ENCODE results near the gene KATNAL2. TPM values are rescaled to one million over a fixed set of nuclear protein-coding genes. Genes with fewer than 3 reads are reported as not detected.

Gene KATNAL2
- total RNA-seq, 1 experiment from 2014 or later = 9.0 TPM

DNA sequence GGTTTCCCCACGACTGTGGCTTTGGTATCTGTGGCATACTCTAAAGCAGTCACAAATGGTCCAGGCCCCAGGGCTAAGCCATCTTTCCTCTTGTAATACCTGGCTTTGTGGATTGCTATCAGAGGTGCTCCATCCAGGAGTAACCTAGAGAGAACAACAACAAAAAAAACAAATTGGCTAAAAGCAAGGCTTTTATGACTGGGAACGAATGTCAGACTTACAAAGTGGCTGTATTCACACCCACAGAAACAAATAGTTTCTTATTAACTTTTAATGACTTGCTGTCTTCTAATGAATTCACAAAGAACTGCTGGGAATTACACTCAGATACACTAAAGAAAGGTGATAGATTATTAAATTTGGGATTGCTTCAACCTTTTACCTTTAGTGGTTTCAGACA lies 197.8 kb downstream of the KATNAL2 start:
- no peaks in the 10 kb centered on the region; the same call in 1 of the 2 replicates for H3K36me3 ChIP-seq (ENCODE audit: low read depth)
- POLR2A ChIA-PET (ENCODE audit: unreplicated experiment) = no interaction called here

DNA sequence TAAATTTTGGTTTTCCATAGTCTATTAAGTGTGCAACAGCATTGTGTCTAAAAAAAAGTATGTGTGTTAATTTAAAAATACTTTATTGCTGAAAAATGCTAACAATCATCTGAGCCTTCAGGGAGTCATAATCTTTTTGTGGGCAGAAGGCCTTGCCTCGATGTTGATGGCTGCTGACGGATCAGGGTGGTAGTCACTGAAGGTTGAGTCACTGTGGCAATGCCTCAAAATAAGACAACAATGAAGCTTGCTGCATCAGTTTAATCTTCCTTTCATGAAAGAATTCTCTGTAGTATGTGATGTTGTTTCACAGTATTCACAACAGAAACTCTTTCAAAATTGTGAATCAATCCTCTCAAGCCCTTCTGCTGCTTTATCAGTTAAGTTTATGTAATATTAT lies 201.6 kb downstream of the KATNAL2 start:
- H3K27me3 ChIP-seq (ENCODE audit: insufficient read depth, low read depth) = no peaks in the 10 kb centered on the region
- ChIA-PET CTCF (no interaction called here), POLR2A (ENCODE audit: unreplicated experiment) (no interaction called here)
- no peaks in the 10 kb centered on the region; the same call in 1 of the 2 replicates for H3K36me3 ChIP-seq (ENCODE audit: low read depth)
- H3K79me2 ChIP-seq (ENCODE audit: low read depth) = no peaks in the 10 kb centered on the region
- no peak for DNase-seq
- no peaks in the 10 kb centered on the region for H3K9me2 ChIP-seq (ENCODE audit: insufficient read depth)
- TF ChIP-seq, protein P1, sequence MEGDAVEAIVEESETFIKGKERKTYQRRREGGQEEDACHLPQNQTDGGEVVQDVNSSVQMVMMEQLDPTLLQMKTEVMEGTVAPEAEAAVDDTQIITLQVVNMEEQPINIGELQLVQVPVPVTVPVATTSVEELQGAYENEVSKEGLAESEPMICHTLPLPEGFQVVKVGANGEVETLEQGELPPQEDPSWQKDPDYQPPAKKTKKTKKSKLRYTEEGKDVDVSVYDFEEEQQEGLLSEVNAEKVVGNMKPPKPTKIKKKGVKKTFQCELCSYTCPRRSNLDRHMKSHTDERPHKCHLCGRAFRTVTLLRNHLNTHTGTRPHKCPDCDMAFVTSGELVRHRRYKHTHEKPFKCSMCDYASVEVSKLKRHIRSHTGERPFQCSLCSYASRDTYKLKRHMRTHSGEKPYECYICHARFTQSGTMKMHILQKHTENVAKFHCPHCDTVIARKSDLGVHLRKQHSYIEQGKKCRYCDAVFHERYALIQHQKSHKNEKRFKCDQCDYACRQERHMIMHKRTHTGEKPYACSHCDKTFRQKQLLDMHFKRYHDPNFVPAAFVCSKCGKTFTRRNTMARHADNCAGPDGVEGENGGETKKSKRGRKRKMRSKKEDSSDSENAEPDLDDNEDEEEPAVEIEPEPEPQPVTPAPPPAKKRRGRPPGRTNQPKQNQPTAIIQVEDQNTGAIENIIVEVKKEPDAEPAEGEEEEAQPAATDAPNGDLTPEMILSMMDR (conservative IDR thresholded peaks at IDR 0.05) = no peak
- TF ChIP-seq EZH2 (IDR thresholded peaks at IDR 0.05; ENCODE audit: low read depth) = no peak
- no peak overlapping the region for H2AFZ ChIP-seq
- H3K27ac ChIP-seq = no peak overlapping the region
- H3K4me3 ChIP-seq = no peak overlapping the region
- no peaks in the 10 kb centered on the region for H3K9me3 ChIP-seq (ENCODE audit: insufficient read depth, low read depth)
- no peaks in the 10 kb centered on the region for H4K20me1 ChIP-seq (ENCODE audit: insufficient read depth)
- no TSS peak for BruUV-seq (replicated peaks)
- H3F3A ChIP-seq (ENCODE audit: insufficient read depth, low read depth) = no peaks in the 10 kb centered on the region
- no peak overlapping the region for H3K4me2 ChIP-seq
- no peaks in the 10 kb centered on the region for H3K4me1 ChIP-seq (replicated peaks; ENCODE audit: insufficient read depth)
- intact Hi-C loops (cut with micrococcal nuclease; ENCODE audit: unreplicated experiment) = no loop called here

More for the DNA sequence above, 197.8 kb downstream of the KATNAL2 start:
- H3K4me2 ChIP-seq = no peak overlapping the region
- H3K4me1 ChIP-seq (replicated peaks; ENCODE audit: insufficient read depth) = no peaks in the 10 kb centered on the region
- no peaks in the 10 kb centered on the region for H3K79me2 ChIP-seq (ENCODE audit: low read depth)
- H3K4me3 ChIP-seq = no peak overlapping the region
- no peak for TF ChIP-seq EZH2 (IDR thresholded peaks at IDR 0.05; ENCODE audit: low read depth)
- TF ChIP-seq, protein P1 (conservative IDR thresholded peaks at IDR 0.05) = no peak
- intact Hi-C loops (cut with micrococcal nuclease; ENCODE audit: unreplicated experiment) = no loop called here
- H3K9me3 ChIP-seq (ENCODE audit: insufficient read depth, low read depth) = no peaks in the 10 kb centered on the region
- H3K9me2 ChIP-seq (ENCODE audit: insufficient read depth) = no peaks in the 10 kb centered on the region
- no TSS peak for BruUV-seq (replicated peaks)
- no peak for DNase-seq
- H3F3A ChIP-seq (ENCODE audit: insufficient read depth, low read depth) = no peaks in the 10 kb centered on the region
- no peak overlapping the region for H2AFZ ChIP-seq
- H3K27ac ChIP-seq = no peak overlapping the region
- H3K27me3 ChIP-seq (ENCODE audit: insufficient read depth, low read depth) = no peaks in the 10 kb centered on the region
- CTCF ChIA-PET = no interaction called here
- no peaks in the 10 kb centered on the region for H4K20me1 ChIP-seq (ENCODE audit: insufficient read depth)

DNA sequence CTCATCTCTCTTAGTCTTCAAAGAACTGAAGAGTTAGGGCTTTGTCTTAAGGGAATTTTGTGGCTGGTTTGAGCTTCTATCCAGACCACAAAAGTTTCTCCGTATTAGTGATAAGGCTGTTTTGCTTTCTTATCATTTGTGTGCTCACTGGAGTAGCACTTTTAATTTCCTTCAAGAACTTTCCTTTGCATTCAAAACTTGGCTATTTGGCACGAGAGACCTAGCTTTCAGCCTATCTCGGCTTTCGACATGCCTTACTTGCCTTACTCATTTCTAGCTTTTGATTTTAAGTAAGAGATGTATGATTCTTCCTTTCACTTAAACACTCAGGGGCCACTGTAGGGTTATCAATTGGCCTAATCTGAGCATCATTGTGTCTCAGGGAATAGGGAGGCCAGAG lies 203.0 kb downstream of the KATNAL2 start:
- H3K9me3 ChIP-seq (ENCODE audit: insufficient read depth, low read depth) = no peaks in the 10 kb centered on the region
- no peaks in the 10 kb centered on the region; the same call in 1 of the 2 replicates for H3K36me3 ChIP-seq (ENCODE audit: low read depth)
- no peaks in the 10 kb centered on the region for H3K4me1 ChIP-seq (replicated peaks; ENCODE audit: insufficient read depth)
- H3K27ac ChIP-seq = no peak overlapping the region
- no TSS peak for BruUV-seq (replicated peaks)
- TF ChIP-seq, protein P1 (conservative IDR thresholded peaks at IDR 0.05) = no peak
- no peaks in the 10 kb centered on the region for H3K27me3 ChIP-seq (ENCODE audit: insufficient read depth, low read depth)
- DNase-seq = no peak
- intact Hi-C loops (cut with micrococcal nuclease; ENCODE audit: unreplicated experiment) = no loop called here
- H3K4me2 ChIP-seq = no peak overlapping the region
- H3F3A ChIP-seq (ENCODE audit: insufficient read depth, low read depth) = no peaks in the 10 kb centered on the region
- no peaks in the 10 kb centered on the region for H3K9me2 ChIP-seq (ENCODE audit: insufficient read depth)
- POLR2A ChIA-PET (ENCODE audit: unreplicated experiment) = interaction anchor here (0.6 kb wide), 1 partner anchor 12 kb away, joined by 7 read pairs; no protein-coding TSS in a partner anchor
- no peaks in the 10 kb centered on the region for H4K20me1 ChIP-seq (ENCODE audit: insufficient read depth)
- H3K79me2 ChIP-seq (ENCODE audit: low read depth) = no peaks in the 10 kb centered on the region
- CTCF ChIA-PET = no interaction called here
- H3K4me3 ChIP-seq = no peak overlapping the region
- H2AFZ ChIP-seq = no peak overlapping the region

Measured in PC-9 (cell line).